GM21737 (cell line): ENCODE results near the gene MICAL3.

Experiments
- ATAC-seq: cut with Tn5 transposase; IDR thresholded peaks from one replicate; pipeline ENCODE4 v1.9.1; 2021; ENCODE audit warnings: mild to moderate bottlenecking, moderate library complexity; ENCODE audit not compliant: unreplicated experiment

MICAL3 gene

DNA sequence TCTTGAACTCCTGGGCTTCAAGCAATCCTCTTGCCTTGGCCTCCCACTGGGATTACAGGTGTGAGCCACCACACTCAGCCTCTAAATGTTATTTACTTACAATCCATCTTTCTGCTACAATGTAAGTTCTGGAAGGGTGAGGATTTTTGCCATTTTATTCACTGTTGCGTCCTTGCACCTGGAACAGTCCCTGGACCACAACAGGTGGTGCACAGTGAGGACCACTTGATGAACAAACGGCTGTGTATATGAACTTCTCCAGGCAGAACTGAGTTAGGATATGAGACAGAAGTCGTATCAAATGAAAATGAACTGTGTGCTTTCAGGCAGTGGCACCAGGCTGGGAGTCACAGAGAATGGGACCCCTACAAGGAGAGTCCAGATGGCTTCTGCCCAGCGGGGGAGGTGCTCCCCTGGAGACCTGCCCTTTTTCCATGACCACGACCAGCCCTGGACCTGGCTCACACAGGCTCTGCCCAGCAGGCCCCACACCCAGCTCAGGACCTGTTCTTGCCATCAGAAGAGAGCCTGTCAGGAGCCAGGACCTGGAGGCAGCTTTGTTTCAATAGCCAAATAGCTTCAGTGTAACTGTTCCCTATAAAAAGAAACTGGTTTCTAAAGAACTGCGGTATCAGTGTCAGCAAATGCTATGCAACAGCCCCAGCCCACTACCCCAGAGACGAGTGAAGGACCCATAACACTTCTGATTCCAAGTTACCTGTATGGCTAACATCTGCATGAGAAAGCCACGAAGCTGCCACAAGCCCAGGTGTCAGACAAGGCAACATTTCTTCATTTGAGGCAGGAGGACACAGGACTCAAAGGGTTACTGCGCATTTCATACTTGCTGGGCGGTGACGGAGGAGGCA is 104.9 kb downstream of the MICAL3 start:
- no peak for ATAC-seq

- no peak for ATAC-seq
These were observed 105.5 kb downstream of the MICAL3 start for GRCh38 chr22:17918840-17919239.

DNA sequence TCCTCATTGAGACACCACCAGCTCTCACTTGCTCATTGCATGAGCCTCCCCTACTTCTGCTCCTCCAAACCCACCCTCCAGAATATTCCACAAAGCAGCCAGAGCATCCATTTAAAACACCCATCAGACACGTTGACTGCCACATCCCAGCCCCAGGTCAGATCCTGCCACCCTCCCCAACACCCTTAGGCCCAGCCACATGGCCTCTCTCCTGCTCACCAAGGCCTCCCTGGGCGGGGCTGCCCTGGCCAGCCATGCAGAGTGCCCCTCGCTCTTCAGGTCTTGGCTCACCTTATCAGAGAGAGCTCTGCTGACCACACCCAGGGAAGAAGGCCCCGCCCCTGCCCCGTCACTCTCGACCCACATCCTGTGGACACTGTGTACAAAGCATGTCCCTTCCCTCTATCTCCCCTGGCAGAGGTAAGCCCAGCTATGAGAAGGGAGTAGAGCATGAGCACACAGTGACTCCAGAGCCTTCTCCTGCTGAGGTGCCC is 106.8 kb downstream of the MICAL3 start:
- no peak for ATAC-seq

DNA sequence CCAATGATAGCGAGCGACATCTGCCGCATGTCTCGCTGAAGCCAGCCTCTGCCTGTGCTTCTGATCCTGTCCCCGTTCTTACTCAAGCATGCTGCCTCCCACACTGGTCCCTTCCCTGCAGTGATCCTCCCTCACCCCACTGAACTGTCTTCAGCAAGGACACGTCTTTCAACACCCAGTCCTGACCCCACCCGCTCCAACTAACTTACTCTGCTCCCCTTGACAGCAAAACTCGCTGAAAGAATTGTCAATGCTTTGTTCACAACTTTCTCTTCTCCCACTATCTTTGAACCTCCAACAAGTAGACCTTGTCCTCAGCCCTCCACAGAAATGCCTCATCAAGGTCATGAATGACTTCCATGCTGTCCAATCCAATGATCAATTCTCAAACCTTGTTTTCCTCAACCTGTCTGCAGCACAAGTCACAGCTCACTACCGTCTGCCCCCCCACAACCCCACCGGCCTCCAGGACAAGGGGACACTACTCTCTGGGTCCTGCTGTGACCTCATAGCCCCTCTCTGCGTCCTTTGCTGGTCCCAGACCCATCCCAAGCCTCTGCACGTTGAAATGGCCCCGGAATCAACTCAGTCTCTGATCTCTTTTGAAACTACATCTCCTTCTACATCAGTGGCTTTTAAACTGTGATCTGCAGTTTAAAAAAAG is 108.0 kb downstream of the MICAL3 start:
- ATAC-seq = no peak

DNA sequence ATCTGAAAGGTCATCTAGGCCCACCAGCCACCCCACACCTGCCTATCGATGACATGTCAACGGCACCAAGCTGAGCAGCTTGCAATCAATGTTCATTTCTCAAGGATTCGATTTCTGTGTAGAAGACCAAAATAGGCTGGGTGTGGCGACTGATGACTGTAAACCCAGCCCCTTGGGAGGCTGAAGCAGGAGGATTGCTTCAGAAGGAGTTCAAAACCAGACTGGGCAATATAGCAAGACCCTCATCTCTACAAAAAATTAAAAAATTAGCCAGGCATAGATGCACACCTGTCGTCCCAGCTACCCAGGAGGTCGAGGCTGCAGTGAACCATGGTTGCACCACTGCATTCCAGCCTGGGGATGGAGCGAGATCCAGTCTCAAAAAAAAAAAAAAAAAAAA is 108.7 kb downstream of the MICAL3 start:
- no peak for ATAC-seq

DNA sequence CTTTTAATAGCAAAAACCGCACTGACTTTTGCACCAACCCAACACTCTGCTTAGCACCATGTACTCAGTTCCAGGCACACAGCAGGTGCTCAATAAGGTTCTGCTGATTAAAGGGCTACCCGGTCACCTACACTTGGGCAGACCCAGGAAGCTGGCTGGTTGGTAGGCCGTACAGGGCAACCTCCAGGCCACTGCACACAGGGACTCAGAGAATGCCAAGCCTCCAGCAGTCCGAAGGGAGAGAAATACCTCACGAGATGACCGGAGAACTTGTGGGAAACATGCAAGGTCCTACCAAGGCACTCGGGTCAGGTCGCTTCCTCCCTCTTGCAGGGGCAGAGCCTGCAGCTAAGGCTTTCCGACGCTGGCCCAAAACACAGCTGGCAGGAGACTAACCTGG is 109.2 kb downstream of the MICAL3 start:
- ATAC-seq = no peak

DNA sequence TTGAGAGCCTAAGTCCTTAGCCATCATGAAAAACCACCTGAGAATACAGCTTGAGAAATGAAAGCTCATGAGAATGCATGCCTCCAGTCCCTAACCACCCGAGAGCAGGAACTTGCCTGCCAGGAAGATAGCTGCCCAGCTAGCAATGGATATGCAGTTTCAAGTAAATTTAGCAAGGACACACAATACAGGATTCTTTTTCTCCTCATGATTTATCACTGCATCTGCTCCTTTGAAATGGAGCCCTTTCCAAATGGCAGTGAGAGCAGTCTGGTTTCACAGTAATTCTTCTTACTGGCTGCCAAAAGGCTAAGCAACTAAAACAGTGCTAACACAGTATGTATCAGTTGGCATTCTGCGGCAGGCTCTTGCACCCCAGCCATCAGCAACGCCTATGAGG is 109.9 kb downstream of the MICAL3 start:
- no peak for ATAC-seq

DNA sequence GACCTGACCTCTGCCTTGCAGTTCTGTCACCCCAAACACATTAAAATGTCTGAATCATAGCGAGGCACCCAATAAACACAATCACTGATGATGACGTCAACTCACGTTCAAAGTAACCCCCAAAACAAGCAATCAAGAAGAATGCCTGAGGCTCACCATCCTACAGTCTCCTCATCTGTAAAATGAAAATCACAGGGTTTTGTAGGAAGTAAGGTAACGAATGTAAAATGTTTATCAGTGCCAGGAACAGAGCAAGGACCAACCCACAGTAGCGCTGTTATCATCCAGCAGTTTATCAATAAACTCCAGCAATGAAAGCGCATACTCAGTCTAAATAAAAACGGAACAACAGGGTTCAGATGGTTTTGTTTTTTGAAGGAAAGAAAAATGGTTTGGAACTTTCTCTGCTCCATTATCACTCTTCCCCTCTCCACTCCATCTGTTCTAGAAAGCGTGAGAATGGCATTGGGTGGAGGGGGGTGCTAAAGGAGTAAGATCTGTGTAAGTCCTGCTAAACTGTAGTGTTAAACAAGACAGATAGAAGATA is 110.5 kb downstream of the MICAL3 start:
- ATAC-seq = no peak

GRCh38 chr22:17912945-17913721 is 111.2 kb downstream of the MICAL3 start:
- ATAC-seq = no peak

DNA sequence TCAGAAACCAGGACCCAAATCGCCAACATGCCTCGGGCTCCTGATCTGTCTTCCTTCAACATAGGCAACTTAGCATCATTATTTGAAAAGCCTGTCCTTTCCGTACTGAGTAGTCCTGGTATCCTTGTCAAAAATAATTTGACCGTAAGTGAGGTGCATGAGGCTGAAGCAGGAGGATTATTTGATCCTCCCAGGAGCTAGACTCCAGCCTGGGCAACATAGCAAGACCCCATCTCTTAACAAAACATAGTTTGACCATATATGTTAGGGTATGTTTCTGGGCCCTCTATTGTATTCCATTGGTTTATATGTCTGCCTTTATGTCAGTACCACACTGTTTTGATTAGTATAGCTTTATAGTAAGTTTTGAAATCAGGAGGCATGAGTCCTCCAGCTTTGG is 112.5 kb downstream of the MICAL3 start:
- ATAC-seq = no peak

DNA sequence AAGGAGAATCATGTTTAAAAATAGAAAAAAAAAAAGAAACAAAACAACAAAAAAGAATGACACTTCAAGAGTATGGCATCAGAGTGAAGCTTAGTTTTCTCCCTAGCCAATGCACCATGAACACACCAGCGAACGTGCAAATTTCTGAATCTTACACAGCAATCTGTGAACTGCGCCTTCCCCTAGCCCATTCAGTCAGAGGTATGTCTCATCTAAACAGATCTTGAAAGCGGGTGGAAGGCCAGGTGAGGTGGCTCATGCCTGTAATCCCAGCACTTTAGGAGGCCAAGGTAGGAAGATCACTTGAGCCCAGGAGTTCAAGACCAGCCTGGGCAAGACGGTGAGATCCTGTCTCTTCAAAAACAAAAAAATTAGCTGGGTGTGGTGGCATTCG is 113.1 kb downstream of the MICAL3 start:
- no peak for ATAC-seq

- no peak for ATAC-seq
These were observed 113.6 kb downstream of the MICAL3 start for GRCh38 chr22:17910561-17911311.

DNA sequence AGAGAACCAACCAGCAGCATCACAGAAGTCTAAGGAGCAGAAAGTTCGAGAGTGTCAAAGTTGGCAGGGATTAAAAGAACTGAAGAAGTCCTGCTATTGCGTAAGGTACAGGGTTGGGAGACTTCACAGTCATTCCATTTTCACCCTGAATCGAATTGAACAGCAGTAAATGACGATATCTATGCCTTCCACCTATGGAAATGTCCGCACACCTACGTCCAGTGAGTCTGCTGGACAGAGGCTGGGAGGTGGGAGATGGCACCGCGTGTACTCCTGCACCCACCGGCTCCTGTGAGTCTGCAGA is 116.7 kb downstream of the MICAL3 start:
- no peak for ATAC-seq

GRCh38 chr22:17906978-17907747 is 117.2 kb downstream of the MICAL3 start:
- no peak for ATAC-seq

- no peak for ATAC-seq
These were observed 118.9 kb downstream of the MICAL3 start for GRCh38 chr22:17905445-17905844.

- ATAC-seq = no peak
These were observed 120.6 kb downstream of the MICAL3 start for GRCh38 chr22:17903564-17904295.

DNA sequence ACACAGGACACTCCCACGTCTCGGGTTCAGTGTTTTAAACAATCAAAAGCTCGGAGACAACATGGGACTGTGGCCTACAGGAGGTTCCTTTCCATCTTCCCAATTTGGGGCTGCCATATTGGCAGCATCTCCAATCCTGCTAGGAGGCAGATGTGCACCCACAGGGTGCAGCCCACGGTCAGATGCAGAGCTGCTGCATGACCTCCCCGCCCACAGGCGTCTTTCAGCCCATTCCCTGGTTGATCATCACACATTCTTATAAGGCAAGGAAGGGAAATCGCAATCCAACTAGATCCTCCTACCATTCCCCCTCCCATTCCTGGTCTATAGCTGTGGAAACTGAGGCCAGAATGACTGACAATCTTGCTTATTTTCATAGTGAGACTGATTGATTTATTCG is 121.4 kb downstream of the MICAL3 start:
- no peak for ATAC-seq

DNA sequence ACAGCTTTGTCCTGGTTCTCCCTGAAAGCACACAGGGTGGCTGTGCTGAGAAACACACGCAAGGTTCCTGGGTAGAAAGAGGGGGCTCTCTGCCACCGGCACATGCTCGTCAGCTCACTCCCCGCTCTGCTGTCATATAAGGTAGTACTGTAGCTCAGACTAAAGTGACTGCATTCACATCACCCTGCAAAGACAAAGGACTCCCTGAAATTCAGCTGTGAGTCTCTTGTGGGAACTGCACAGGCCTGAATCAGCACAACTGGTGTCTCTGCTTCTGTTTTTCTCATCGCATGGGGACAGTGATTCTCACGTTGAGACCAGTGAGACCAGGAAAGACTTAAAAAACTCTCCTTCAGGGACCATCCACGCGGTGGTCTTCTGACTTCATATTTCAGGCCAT is 126.0 kb downstream of the MICAL3 start:
- ATAC-seq = no peak

GRCh38 chr22:17897858-17898257 is 126.5 kb downstream of the MICAL3 start:
- no peak for ATAC-seq
